Erythroblast (primary cell): ENCODE results near the gene NPC1.
A peak's percentile ranks its signal among the peaks of the same experiment; 100 is the strongest.
"Not testable (repeated sequence)": the region's sequence is repeated elsewhere in the genome, so short reads cannot be mapped to it uniquely, and the experiment has no call there.

Source experiments
- DNase-seq, 2 experiments: peaks; one replicate each; lab custom pipeline; 2025; lab: John Stamatoyannopoulos, UW
- GATA1 ChIP-seq: IDR thresholded peaks from 2 replicates; pipeline ENCODE4 v1.6.1; 2011; ENCODE audit warnings: low read depth, mild to moderate bottlenecking, control low read depth, low read length, moderate library complexity
- POLR2A ChIP-seq: IDR thresholded peaks from 2 replicates; pipeline ENCODE4 v1.6.1; 2011; ENCODE audit warnings: mild to moderate bottlenecking, low read length

NPC1 gene

DNA sequence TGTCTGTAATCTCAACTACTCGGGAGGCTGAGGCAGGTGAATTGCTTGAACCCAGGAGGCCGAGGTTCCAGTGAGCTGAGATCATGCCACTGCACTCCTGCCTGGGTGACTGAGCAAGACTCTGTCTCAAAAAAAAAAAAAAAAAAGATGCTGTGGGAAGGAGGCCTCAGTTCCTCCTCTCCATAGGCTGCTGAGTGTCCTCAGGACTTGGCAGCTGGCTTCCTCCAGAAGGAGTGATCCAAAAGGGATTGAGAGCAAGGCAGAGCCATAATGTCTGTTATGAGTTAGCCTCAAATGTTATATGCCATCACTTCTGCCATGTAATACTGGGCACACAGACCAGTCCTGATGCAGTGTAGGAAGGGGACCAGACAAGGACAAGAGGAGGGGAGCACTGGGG is 6.6 kb upstream of the NPC1 start:
- no peak for DNase-seq
- TF ChIP-seq POLR2A: no peak
- no peak for TF ChIP-seq GATA1

DNA sequence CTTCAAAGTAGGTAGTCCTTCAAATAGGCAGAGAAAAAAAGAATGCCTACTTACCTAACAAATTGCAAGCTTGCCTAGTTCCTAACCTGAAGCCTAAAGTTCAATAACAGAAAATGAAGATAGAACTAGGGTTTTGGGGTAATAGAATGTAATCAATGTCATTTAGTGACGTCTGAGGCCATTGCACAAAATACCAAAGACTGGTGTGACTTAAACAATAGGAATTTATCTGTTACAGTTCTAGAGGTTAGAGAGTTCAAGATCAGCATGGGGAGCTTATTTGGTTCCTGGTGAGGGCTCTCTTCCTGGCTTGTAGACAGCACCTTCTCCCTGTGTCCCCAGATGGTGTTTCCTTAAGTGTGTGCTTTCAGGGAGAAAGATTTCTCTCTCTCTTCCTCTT is 4.7 kb upstream of the NPC1 start:
- TF ChIP-seq GATA1: no peak
- no peak for TF ChIP-seq POLR2A
- no peak for DNase-seq

GRCh38 chr18:23588836-23589560 is 2.7 kb upstream of the NPC1 start:
- DNase-seq: no peak
- TF ChIP-seq GATA1 (no peak), POLR2A (no peak)

GRCh38 chr18:23587220-23587642 is 925 bp upstream of the NPC1 start:
- TF ChIP-seq POLR2A (no peak), GATA1 (no peak)
- no peak for DNase-seq

DNA sequence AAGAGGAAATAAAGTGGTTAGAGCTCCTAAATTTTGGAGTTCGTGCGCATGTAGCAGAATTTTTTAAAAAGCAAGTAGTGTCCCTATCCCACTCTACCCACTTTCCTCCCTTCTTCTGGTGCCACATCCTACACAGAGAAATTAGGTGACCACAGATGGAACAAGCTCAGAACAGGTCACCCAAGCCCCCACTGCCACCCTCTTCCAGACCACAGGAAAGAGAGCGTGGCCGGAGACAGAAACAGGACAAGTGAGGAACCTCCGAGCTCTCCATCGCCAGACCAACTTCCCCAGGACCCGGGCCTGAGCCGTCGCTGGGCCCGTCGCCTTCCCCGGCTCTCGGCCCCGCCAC is 433 bp downstream of the NPC1 start:
- TF ChIP-seq GATA1: no peak
- no peak for TF ChIP-seq POLR2A
- DNase-seq: no peak

- TF ChIP-seq POLR2A: no peak
- TF ChIP-seq GATA1: no peak
- DNase-seq: peak; percentile 42 to 63
Observed at GRCh38 chr18:23585007-23585871, 1.1 kb downstream of the NPC1 start.

GRCh38 chr18:23584019-23584983 is 2.0 kb downstream of the NPC1 start:
- no peak for TF ChIP-seq GATA1
- no peak for DNase-seq

DNA sequence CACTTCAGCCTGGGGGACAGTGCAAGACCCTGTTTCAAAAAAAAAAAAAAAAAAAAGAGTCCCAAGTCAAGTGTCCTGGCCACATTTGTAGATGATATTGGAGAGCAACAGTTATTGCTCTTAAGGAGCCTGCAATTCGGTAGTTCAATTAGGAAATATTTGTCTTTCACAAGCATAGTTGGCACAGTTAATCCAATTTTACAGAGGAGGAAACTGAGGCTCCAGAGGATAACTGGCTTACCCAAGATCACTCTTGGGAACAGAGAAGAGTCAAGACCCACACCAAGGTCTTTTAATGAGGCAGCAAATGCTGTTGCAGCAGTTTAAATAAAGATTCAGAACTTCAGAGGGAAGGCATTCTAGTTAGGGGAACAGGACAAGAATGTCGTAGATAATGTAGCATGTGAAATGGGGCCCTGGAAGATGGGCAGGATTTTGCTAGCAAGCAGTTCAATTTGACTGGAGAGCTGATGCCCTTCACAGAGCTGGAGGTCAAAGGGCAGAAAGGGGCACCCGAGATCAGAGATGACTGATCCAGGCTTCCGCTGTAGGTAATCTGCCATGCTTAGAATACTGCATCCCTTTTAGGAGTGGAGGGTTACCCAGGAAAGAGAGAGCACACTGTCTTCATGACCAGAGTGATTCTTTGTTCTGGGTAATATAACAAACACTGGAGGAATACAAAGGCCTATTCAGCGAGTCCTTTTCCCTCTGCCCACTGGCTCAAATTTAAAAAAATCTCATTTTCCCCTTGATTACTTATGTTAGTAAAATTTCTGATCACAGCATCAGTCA is 3.0 kb downstream of the NPC1 start:
- TF ChIP-seq POLR2A (no peak), GATA1 (no peak)
- DNase-seq: no peak

DNA sequence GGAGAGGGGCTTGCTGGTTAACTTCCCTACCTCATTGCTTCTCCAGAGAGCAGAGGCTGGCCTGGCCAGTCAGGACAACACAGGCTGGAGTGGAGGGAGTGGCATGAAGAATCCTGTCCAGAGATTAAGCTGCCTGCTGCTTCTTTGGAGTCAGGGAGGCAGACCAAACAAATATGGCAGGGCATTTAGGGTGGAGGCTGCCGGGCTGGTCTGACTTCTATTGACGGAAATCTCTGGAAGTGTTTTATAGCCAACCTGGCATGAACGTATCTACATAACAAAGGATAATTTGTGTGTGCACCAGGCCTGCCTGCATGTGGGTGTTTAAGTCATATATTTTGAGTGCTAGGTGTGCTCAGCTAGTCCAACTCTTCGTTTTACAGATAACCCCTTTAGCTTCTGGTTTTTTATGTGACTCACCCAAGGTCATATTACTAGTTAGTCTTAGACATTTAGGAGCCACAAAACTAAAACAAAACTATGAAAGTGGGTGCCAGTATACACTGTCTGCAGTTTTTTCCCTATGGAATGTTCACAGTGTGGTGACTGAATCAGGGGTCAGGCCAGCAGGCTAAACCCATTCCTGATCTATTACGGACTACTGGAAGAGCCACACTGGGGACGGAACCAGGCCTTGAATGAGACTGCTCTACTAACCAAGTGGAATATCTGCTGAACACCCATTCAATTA is 5.5 kb downstream of the NPC1 start:
- no peak for DNase-seq
- TF ChIP-seq GATA1 (no peak), POLR2A (no peak)

DNA sequence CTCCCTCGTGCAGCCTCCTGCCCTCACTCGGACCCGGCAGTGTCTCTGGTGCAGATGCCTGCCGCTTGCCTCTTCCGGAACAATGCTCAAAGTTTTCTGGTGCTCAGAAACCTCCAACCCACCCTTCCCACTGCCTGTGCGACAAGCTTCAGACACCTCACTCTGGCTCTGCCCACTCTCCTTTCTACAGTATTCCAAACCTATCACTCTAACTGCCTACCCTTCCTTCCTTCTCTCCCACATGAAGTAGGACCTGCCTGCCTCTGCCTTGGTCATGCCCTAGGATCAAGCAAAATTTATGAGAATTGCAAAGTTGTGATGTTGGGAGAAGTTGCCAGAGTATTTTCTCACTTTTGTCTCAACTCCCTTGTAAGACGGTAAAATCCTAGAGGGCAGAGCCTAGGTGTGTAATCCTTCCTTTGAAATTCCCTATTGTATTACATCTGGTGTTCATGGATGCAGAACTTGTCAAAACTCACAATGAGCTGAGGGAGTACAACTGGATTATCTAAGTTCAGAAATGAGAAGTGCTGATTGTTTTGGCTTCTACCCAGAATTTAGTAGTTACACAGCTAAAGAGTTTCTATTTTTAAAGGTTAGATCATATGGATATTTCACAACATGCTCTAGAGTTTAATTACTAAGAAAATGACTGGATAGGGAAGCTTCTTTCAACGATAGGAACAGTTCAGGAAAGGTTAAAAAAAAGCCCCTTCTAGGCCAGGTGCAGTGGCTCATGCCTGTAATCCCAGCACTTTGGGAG is 7.2 kb downstream of the NPC1 start:
- DNase-seq: no peak
- no peak for TF ChIP-seq POLR2A
- no peak for TF ChIP-seq GATA1

DNA sequence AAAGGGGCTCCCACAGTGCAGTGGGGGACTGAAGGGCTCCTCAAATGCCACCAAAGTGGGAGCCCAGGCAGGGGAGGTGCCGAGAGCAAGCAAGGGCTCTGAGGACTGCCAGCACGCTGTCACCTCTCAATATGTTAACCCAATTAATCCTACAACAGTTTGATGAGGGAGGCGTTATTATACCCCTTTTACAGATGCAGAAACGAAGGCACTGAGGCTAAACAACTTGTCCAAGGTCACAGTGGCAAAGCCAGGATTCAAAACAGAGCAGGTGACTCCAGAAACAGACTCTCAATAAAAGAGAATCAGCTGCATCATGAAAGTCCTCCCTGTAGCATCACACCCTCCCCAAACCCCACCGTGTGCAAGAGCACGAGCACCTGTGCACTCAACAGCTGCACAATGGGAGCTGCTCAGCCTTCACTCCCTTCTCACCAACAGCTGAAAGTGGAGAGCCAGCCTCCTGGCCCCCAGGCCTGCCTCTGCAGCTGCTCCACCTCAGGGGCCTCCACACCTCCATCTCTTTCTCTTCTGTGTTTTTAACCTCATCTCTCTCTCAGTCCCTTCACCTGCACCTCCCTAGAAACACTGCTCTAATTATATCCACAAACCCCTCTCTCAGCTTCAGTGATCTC is 8.1 kb downstream of the NPC1 start:
- no peak for DNase-seq
- TF ChIP-seq GATA1 (no peak), POLR2A (no peak)

DNA sequence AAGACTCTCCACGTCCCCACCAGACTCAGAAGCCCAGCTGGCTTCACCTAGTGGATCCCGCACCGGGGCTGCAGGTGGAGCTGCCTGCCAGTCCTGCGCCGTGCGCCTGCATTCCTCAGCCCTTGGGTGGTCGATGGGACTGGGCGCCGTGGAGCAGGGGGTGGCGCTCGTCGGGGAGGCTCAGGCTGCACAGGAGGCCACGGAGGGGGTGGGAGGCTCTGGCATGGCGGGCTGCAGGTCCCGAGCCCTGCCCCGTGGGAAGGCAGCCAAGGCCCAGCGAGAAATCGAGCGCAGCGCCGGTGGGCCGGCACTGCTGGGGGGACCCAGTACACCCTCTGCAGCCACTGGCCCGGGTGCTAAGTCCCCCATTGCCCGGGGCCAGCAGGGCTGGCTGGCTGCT is 8.8 kb downstream of the NPC1 start:
- not testable (repeated sequence) for DNase-seq
